Keratinocyte (primary cell): ENCODE data around the gene STPG2. TPM values are rescaled to one million over a fixed set of nuclear protein-coding genes. Genes with fewer than 3 reads are reported as not detected.

Experiments used
- DNase-seq: peaks from one replicate; pipeline ENCODE4 v3.0.0-alpha.2; 2011; ENCODE audit warnings: low read depth, missing footprints, low spot score
- FAIRE-seq: peaks from 2 replicates; lab custom pipeline; 2011; peaks lifted over from hg19 to GRCh38; lab: Jason Lieb, UNC
- H2AFZ ChIP-seq: 2 replicates; pipeline ENCODE4 v1.6.0; 2012; ENCODE audit warnings: low read length, control low read depth, inconsistent platforms; ENCODE audit not compliant: control insufficient read depth
- H3K27ac ChIP-seq: 2 replicates; pipeline ENCODE4 v1.5.1; 2011; ENCODE audit warnings: low read length; ENCODE audit not compliant: control insufficient read depth, insufficient read depth
- H3K27me3 ChIP-seq: 3 replicates; pipeline ENCODE4 v1.6.0; 2011; ENCODE audit warnings: low read length; ENCODE audit not compliant: control insufficient read depth, insufficient read depth; ENCODE audit errors: extremely low read depth
- H3K36me3 ChIP-seq, 2 experiments: 2 replicates in 1 of 2; 3 replicates in 1 of 2; pipeline ENCODE4 v1.5.1; 2011; ENCODE audit warnings: low read length in 2 of 2, mild to moderate bottlenecking in 1 of 2; ENCODE audit not compliant: control insufficient read depth in 2 of 2, insufficient read depth in 2 of 2; ENCODE audit errors: extremely low read depth in 1 of 2
- H3K4me1 ChIP-seq: 3 replicates; pipeline ENCODE4 v1.5.1; 2011; ENCODE audit warnings: low read length; ENCODE audit not compliant: control insufficient read depth, insufficient read depth; ENCODE audit errors: extremely low read depth
- H3K4me2 ChIP-seq: 3 replicates; pipeline ENCODE4 v1.6.0; 2011; ENCODE audit warnings: low read depth, low read length; ENCODE audit not compliant: control insufficient read depth, insufficient read depth; ENCODE audit errors: extremely low read depth
- H3K4me3 ChIP-seq, 3 experiments: fragments of 200-600 bp in 1 of 3; sonication (generic) in 1 of 3; 2 replicates in 2 of 3; 3 replicates in 1 of 3; pipeline ENCODE4 v1.5.1; 2011 to 2016; ENCODE audit warnings: low read length in 3 of 3, mild to moderate bottlenecking in 3 of 3, control low read depth in 2 of 3, inconsistent platforms in 1 of 3, low read depth in 1 of 3, mixed read lengths in 1 of 3, mixed run types in 1 of 3, moderate library complexity in 1 of 3; ENCODE audit not compliant: control insufficient read depth in 2 of 3, insufficient read depth in 2 of 3; ENCODE audit errors: extremely low read depth in 1 of 3
- H3K79me2 ChIP-seq: 2 replicates; pipeline ENCODE4 v1.6.0; 2012; ENCODE audit warnings: low read length; ENCODE audit not compliant: control insufficient read depth, insufficient read depth
- H3K9ac ChIP-seq: 3 replicates; pipeline ENCODE4 v1.6.0; 2011; ENCODE audit warnings: low read length; ENCODE audit not compliant: control insufficient read depth, insufficient read depth; ENCODE audit errors: extremely low read depth
- H3K9me1 ChIP-seq: 3 replicates; pipeline ENCODE4 v1.6.0; 2011; ENCODE audit warnings: low read length; ENCODE audit not compliant: control insufficient read depth, insufficient read depth; ENCODE audit errors: extremely low read depth
- H3K9me3 ChIP-seq: 2 replicates; pipeline ENCODE4 v1.5.1; 2012; ENCODE audit warnings: low read depth, low read length; ENCODE audit not compliant: control insufficient read depth
- H4K20me1 ChIP-seq: 3 replicates; pipeline ENCODE4 v1.6.0; 2011; ENCODE audit warnings: low read length; ENCODE audit not compliant: control insufficient read depth, insufficient read depth; ENCODE audit errors: extremely low read depth
- CTCF ChIP-seq, 3 experiments: IDR thresholded peaks in 1 of 3; conservative IDR thresholded peaks in 1 of 3; optimal IDR thresholded peaks in 1 of 3; 2 replicates in 2 of 3; 3 replicates in 1 of 3; pipeline versions ENCODE3 to v1.5.1; 2011; ENCODE audit warnings: low read length in 3 of 3, mild to moderate bottlenecking in 3 of 3, moderate library complexity in 2 of 3, control low read depth in 1 of 3, inconsistent platforms in 1 of 3; ENCODE audit not compliant: insufficient read depth in 2 of 3; ENCODE audit errors: extremely low read depth in 1 of 3
- EZH2 ChIP-seq: IDR thresholded peaks from one replicate; pipeline ENCODE4 v1.6.1; 2012; ENCODE audit warnings: inconsistent platforms, mild to moderate bottlenecking, low read length, moderate library complexity
- dilution Hi-C: fragments of 300-500 bp; cut with MboI; formaldehyde crosslinking; loops from one replicate; pipeline ENCODE4 v1.7.0; 2020; ENCODE audit warnings: low sequenced_read_pairs; ENCODE audit not compliant: extremely low pct_ligation_motif_present
- polyA plus RNA-seq, 5 experiments: library from polyadenylated mRNA; depleted of rRNA in 3 of 5; stranded (reverse) in 3 of 5; stranded (forward) in 1 of 5; unstranded in 1 of 5; fragments of >200 nt; gene quantifications; 1 replicate in 1 of 5; 2 replicates in 3 of 5; 3 replicates in 1 of 5; pipeline versions ENCODE4 v1.2.1 to v1.2.3, GENCODE V29; 2011 to 2012; ENCODE audit warnings: missing spikeins in 2 of 5, low read depth in 1 of 5, low replicate concordance in 1 of 5

STPG2 gene
- polyA plus RNA-seq, 1 donor (not counting 4 experiments of a cell fraction or from before 2014, with no cell fraction given) = 0.07 TPM

- DNase-seq = no peak
- H3K9ac ChIP-seq = no peak overlapping the region
- no peaks in the 10 kb centered on the region for H4K20me1 ChIP-seq
- no peaks in the 10 kb centered on the region for H3K36me3 ChIP-seq
- TF ChIP-seq EZH2 (no peak), CTCF (optimal IDR thresholded peaks at IDR 0.05 in 1 of 3, IDR thresholded peaks at IDR 0.05 in 1 of 3, conservative IDR thresholded peaks at IDR 0.05 in 1 of 3; ENCODE audit: extremely low read depth in 1 of 3, insufficient read depth in 2 of 3, low read length in 3 of 3) (no peak)
- H3K4me2 ChIP-seq = no peak overlapping the region
- H3K27ac ChIP-seq = no peak overlapping the region
- no peak for FAIRE-seq
- no peaks in the 10 kb centered on the region for H3K9me1 ChIP-seq
- dilution Hi-C loops = no loop called here
- H2AFZ ChIP-seq = no peak overlapping the region
- no peaks in the 10 kb centered on the region for H3K4me1 ChIP-seq
- no peaks in the 10 kb centered on the region for H3K9me3 ChIP-seq
- H3K4me3 ChIP-seq = no peak overlapping the region
- no peaks in the 10 kb centered on the region for H3K79me2 ChIP-seq
- no peaks in the 10 kb centered on the region for H3K27me3 ChIP-seq
These were observed 306.6 kb downstream of the STPG2 start for GRCh38 chr4:97836662-97837061.

- no peak for DNase-seq
- Histone ChIP-seq H3K9me1 (no peaks in the 10 kb centered on the region), H3K4me1 (no peaks in the 10 kb centered on the region), H3K36me3 (no peaks in the 10 kb centered on the region), H3K27me3 (no peaks in the 10 kb centered on the region), H3K4me2 (no peak overlapping the region), H3K27ac (no peak overlapping the region), H3K9me3 (no peaks in the 10 kb centered on the region), H3K4me3 (no peak overlapping the region), H4K20me1 (no peaks in the 10 kb centered on the region), H3K9ac (no peak overlapping the region), H3K79me2 (no peaks in the 10 kb centered on the region), H2AFZ (no peak overlapping the region)
- FAIRE-seq = no peak
- dilution Hi-C loops = no loop called here
- TF ChIP-seq EZH2 (no peak), CTCF (optimal IDR thresholded peaks at IDR 0.05 in 1 of 3, IDR thresholded peaks at IDR 0.05 in 1 of 3, conservative IDR thresholded peaks at IDR 0.05 in 1 of 3; ENCODE audit: extremely low read depth in 1 of 3, insufficient read depth in 2 of 3, low read length in 3 of 3) (no peak)
These were observed 314.6 kb downstream of the STPG2 start for GRCh38 chr4:97828646-97829045.
